Parathyroid adenoma (tissue), 2 donors: ENCODE results near the gene CDSN.

Experiments
- H2AFZ ChIP-seq: fragments of 300-600 bp; sonication (generic); one replicate; pipeline ENCODE4 v1.7.0; 2017; ENCODE audit warnings: antibody characterized with exemption, mild to moderate bottlenecking
- H3K27ac ChIP-seq: fragments of 300-600 bp; sonication (generic); one replicate; pipeline ENCODE4 v1.7.0; 2017
- H3K27me3 ChIP-seq: fragments of 300-600 bp; sonication (generic); one replicate; pipeline ENCODE4 v1.7.0; 2017; ENCODE audit warnings: low read length; ENCODE audit not compliant: control insufficient read depth, insufficient read depth
- H3K36me3 ChIP-seq: fragments of 300-600 bp; sonication (generic); one replicate; pipeline ENCODE4 v1.7.0; 2017; ENCODE audit warnings: low read length; ENCODE audit not compliant: control insufficient read depth, insufficient read depth
- H3K4me1 ChIP-seq: fragments of 300-600 bp; sonication (generic); one replicate; pipeline ENCODE4 v1.7.0; 2017; ENCODE audit warnings: control low read depth
- H3K4me2 ChIP-seq: fragments of 300-600 bp; sonication (generic); one replicate; pipeline ENCODE4 v1.7.0; 2017; ENCODE audit warnings: low read length
- H3K4me3 ChIP-seq: fragments of 300-600 bp; sonication (generic); one replicate; pipeline ENCODE4 v1.7.0; 2017; ENCODE audit warnings: low read depth, low read length
- H3K79me2 ChIP-seq: fragments of 300-600 bp; sonication (generic); one replicate; pipeline ENCODE4 v1.7.0; 2017; ENCODE audit warnings: control low read depth
- H3K9ac ChIP-seq: fragments of 300-600 bp; sonication (generic); one replicate; pipeline ENCODE4 v1.7.0; 2017; ENCODE audit warnings: mild to moderate bottlenecking
- H3K9me3 ChIP-seq: fragments of 300-600 bp; sonication (generic); one replicate; pipeline ENCODE4 v1.7.0; 2017; ENCODE audit warnings: low read length; ENCODE audit not compliant: control insufficient read depth
- CTCF ChIP-seq: fragments of 300-600 bp; sonication (generic); IDR thresholded peaks from one replicate; pipeline ENCODE4 v1.7.0; 2017; ENCODE audit warnings: antibody characterized with exemption, mild to moderate bottlenecking
- donor health status: primary hyperparathyroidism.

Gene CDSN

GRCh38 chr6:31143148-31143547 is 22.9 kb upstream of the CDSN start:
- no peaks in the 10 kb centered on the region for H3K27me3 ChIP-seq
- no peak overlapping the region for H2AFZ ChIP-seq
- no peak overlapping the region for H3K4me3 ChIP-seq
- no peaks in the 10 kb centered on the region for H3K36me3 ChIP-seq
- no peak overlapping the region for H3K9ac ChIP-seq
- no peaks in the 10 kb centered on the region for H3K79me2 ChIP-seq
- H3K27ac ChIP-seq, result no peak overlapping the region
- H3K4me1 ChIP-seq, result no peaks in the 10 kb centered on the region
- TF ChIP-seq CTCF, result no peak
- no peak overlapping the region for H3K4me2 ChIP-seq
- H3K9me3 ChIP-seq, result no peaks in the 10 kb centered on the region

GRCh38 chr6:31142361-31142761 is 22.1 kb upstream of the CDSN start:
- no peak overlapping the region for H3K4me2 ChIP-seq
- H3K79me2 ChIP-seq, result no peaks in the 10 kb centered on the region
- H3K27me3 ChIP-seq, result no peaks in the 10 kb centered on the region
- H3K4me3 ChIP-seq, result no peak overlapping the region
- H3K9me3 ChIP-seq, result no peaks in the 10 kb centered on the region
- no peak overlapping the region for H2AFZ ChIP-seq
- no peak overlapping the region for H3K9ac ChIP-seq
- H3K27ac ChIP-seq, result no peak overlapping the region
- TF ChIP-seq CTCF, result no peak
- no peaks in the 10 kb centered on the region for H3K36me3 ChIP-seq
- H3K4me1 ChIP-seq, result no peaks in the 10 kb centered on the region

GRCh38 chr6:31140643-31141042 is 20.4 kb upstream of the CDSN start:
- Histone ChIP-seq H3K4me2 (no peak overlapping the region), H3K9ac (no peak overlapping the region), H3K9me3 (no peaks in the 10 kb centered on the region), H3K79me2 (no peaks in the 10 kb centered on the region), H3K36me3 (no peaks in the 10 kb centered on the region), H3K4me3 (no peak overlapping the region), H2AFZ (no peak overlapping the region), H3K27ac (no peak overlapping the region), H3K4me1 (no peaks in the 10 kb centered on the region), H3K27me3 (no peaks in the 10 kb centered on the region)
- TF ChIP-seq CTCF, result no peak

- H3K4me3 ChIP-seq, result no peak overlapping the region
- no peaks in the 10 kb centered on the region for H3K4me1 ChIP-seq
- no peaks in the 10 kb centered on the region for H3K9me3 ChIP-seq
- no peak overlapping the region for H3K9ac ChIP-seq
- H2AFZ ChIP-seq, result peak overlapping the region; percentile 5
- no peaks in the 10 kb centered on the region for H3K27me3 ChIP-seq
- H3K4me2 ChIP-seq, result no peak overlapping the region
- no peaks in the 10 kb centered on the region for H3K36me3 ChIP-seq
- no peak overlapping the region for H3K27ac ChIP-seq
- H3K79me2 ChIP-seq, result no peaks in the 10 kb centered on the region
- TF ChIP-seq CTCF, result no peak
Observed at GRCh38 chr6:31139599-31139998, 19.4 kb upstream of the CDSN start.

GRCh38 chr6:31138982-31139381 is 18.7 kb upstream of the CDSN start, which contains the start of gene PSORS1C2:
TSS of gene PSORS1C2 (minus strand) at chr6:31139066. CDS start at chr6:31139026, 40 bp downstream.
- Histone ChIP-seq H2AFZ (peak within 1 kb of the TSS; percentile 85), H3K36me3 (no peaks in the 10 kb centered on the region), H3K4me1 (no peaks in the 10 kb centered on the region), H3K4me2 (no peak within 1 kb of the TSS), H3K27ac (no peak within 1 kb of the TSS), H3K79me2 (no peaks in the 10 kb centered on the region), H3K27me3 (no peaks in the 10 kb centered on the region), H3K9me3 (no peaks in the 10 kb centered on the region), H3K9ac (no peak within 1 kb of the TSS), H3K4me3 (no peak within 1 kb of the TSS)
- TF ChIP-seq CTCF, result no peak
